Prostate gland (tissue), 2 donors: ENCODE measurements around the gene AGBL3. TPM values are rescaled to one million over a fixed set of nuclear protein-coding genes. Genes with fewer than 3 reads are reported as not detected.
A peak's percentile ranks its signal among the peaks of the same experiment; 100 is the strongest.
"Not testable (repeated sequence)": the region's sequence is repeated elsewhere in the genome, so short reads cannot be mapped to it uniquely, and the experiment has no call there.

Experiments
- DNase-seq: peaks from one replicate; pipeline ENCODE4 v3.0.0-alpha.2; 2019; ENCODE audit warnings: low spot score
- H3K27ac ChIP-seq, 2 donors: fragments of 200-600 bp; sonication (generic); 2 replicates each; pipeline ENCODE4 v1.5.1; 2017 to 2019
- H3K27me3 ChIP-seq: fragments of 200-600 bp; sonication (generic); replicated peaks from 2 replicates; pipeline ENCODE4 v1.5.1; 2019; ENCODE audit not compliant: insufficient read depth
- H3K36me3 ChIP-seq, 2 donors: fragments of 200-600 bp; sonication (generic); 1 replicate in 1 of 2; 2 replicates in 1 of 2; pipeline versions ENCODE4 v1.5.1 to v1.8.1; 2017 to 2019
- H3K4me1 ChIP-seq: fragments of 200-600 bp; sonication (generic); replicated peaks from 2 replicates; pipeline ENCODE4 v1.5.1; 2019
- H3K4me3 ChIP-seq, 2 donors: fragments of 200-600 bp; sonication (generic); 2 replicates each; pipeline ENCODE4 v1.5.1; 2017 to 2019
- H3K9me3 ChIP-seq: fragments of 200-600 bp; sonication (generic); 2 replicates; pipeline ENCODE4 v1.5.1; 2017
- POLR2A ChIP-seq: fragments of 450-650 bp; IDR thresholded peaks from one replicate; pipeline ENCODE4 v1.6.1; 2016; ENCODE audit warnings: antibody characterized with exemption, mild to moderate bottlenecking
- POLR2AphosphoS5 ChIP-seq: sonication (generic); formaldehyde crosslinking; IDR thresholded peaks from one replicate; pipeline ENCODE4 v1.6.1; 2017; ENCODE audit warnings: antibody characterized with exemption
- WGBS: methylation state at CpG from one replicate; pipeline ENCODE4 v1.1.5; 2018; 5-methylcytosine and 5-hydroxymethylcytosine counted together
- intact Hi-C: fragments of 100-400 bp; cut with DNase I; formaldehyde crosslinking; loops from one replicate; pipeline ENCODE4 v1.14.2; 2022
- total RNA-seq, 2 donors: library from RNA; depleted of rRNA; stranded (reverse); fragments of >200 nt; gene quantifications; one replicate each; pipeline ENCODE4 v1.1.0, GENCODE V29; 2016
- TF ChIP-seq, protein P1 (sequence below), 4 experiments: fragments of 200-600 bp in 2 of 4; fragments of 450-650 bp in 2 of 4; sonication (generic) in 2 of 4; IDR thresholded peaks; 1 replicate in 3 of 4; 2 replicates in 1 of 4; pipeline ENCODE4 v1.5.1; 2016 to 2019; ENCODE audit warnings: antibody characterized with exemption in 4 of 4, mild to moderate bottlenecking in 2 of 4, moderate library complexity in 2 of 4

The AGBL3 gene
- total RNA-seq, 2 donors from 2014 or later, result 1.4 to 2.6 TPM

DNA sequence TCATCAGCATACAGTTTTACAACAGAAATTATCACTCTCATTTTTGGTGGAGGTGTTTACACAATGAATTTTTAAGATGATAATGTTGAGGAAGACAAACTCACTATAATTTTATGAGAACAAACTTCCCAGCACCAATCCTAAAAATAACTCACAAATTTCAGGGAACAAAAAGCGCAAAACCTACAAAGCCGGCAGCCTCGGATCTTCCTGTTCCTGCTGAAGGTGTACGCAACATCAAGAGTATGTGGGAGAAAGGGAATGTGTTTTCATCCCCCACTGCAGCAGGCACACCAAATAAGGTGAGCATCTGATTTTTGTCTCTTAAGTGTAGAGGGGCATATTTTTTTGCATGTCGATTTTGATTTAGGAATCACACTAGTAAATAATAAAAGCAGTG is 26.5 kb upstream of the AGBL3 start:
- intact Hi-C loops, result no loop called here

DNA sequence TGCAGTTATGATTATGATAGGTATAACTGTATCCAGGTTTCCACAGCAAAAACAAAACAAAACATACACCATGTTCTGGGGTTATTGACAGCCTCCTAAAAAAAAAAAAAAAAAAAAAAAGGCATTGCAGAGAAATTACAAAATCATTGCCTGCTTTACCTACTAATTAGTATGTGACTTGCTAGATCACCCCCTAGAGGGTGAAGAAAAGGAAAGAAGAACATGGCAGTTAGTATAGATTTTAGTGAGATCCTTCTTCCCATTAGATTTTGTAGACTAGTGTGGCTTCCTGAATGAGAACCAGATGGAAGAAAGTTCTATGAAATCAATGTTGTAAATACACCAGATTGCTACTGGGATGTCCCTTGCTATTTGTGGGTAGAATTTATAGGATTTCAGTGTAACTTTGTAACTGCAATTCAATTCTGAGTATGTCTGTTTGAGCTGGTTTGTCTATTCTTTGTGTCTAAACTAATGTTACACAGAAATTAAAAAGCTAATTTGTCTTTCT is 24.0 kb upstream of the AGBL3 start:
- intact Hi-C loops, result no loop called here
- DNase-seq, result no peak
- Histone ChIP-seq H3K27ac (peak overlapping the region; percentile 24 to 43), H3K4me1 (no peaks in the 10 kb centered on the region), H3K27me3 (no peaks in the 10 kb centered on the region), H3K36me3 (peaks cover 4 to 5% of the 10 kb centered on the region in 2 donors), H3K9me3 (no peaks in the 10 kb centered on the region), H3K4me3 (no peak overlapping the region)
- TF ChIP-seq, protein P1, sequence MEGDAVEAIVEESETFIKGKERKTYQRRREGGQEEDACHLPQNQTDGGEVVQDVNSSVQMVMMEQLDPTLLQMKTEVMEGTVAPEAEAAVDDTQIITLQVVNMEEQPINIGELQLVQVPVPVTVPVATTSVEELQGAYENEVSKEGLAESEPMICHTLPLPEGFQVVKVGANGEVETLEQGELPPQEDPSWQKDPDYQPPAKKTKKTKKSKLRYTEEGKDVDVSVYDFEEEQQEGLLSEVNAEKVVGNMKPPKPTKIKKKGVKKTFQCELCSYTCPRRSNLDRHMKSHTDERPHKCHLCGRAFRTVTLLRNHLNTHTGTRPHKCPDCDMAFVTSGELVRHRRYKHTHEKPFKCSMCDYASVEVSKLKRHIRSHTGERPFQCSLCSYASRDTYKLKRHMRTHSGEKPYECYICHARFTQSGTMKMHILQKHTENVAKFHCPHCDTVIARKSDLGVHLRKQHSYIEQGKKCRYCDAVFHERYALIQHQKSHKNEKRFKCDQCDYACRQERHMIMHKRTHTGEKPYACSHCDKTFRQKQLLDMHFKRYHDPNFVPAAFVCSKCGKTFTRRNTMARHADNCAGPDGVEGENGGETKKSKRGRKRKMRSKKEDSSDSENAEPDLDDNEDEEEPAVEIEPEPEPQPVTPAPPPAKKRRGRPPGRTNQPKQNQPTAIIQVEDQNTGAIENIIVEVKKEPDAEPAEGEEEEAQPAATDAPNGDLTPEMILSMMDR (IDR thresholded peaks at IDR 0.05), result no peak
- TF ChIP-seq POLR2AphosphoS5 (no peak), POLR2A (no peak)

More for the DNA sequence above, 26.5 kb upstream of the AGBL3 start:
- H3K9me3 ChIP-seq, result no peaks in the 10 kb centered on the region
- peaks cover 4 to 11% of the 10 kb centered on the region in 2 donors for H3K36me3 ChIP-seq
- WGBS, result 62% methylated on average over 5 of the region's 5 CpGs
- no peaks in the 10 kb centered on the region for H3K4me1 ChIP-seq
- TF ChIP-seq, protein P1 (IDR thresholded peaks at IDR 0.05), result no peak
- TF ChIP-seq POLR2A, result no peak
- TF ChIP-seq POLR2AphosphoS5, result peak; percentile 78
- DNase-seq, result peak; percentile 42
- H3K27ac ChIP-seq, result peak overlapping the region; percentile 49 to 74
- no peak overlapping the region for H3K4me3 ChIP-seq
- H3K27me3 ChIP-seq, result no peaks in the 10 kb centered on the region

DNA sequence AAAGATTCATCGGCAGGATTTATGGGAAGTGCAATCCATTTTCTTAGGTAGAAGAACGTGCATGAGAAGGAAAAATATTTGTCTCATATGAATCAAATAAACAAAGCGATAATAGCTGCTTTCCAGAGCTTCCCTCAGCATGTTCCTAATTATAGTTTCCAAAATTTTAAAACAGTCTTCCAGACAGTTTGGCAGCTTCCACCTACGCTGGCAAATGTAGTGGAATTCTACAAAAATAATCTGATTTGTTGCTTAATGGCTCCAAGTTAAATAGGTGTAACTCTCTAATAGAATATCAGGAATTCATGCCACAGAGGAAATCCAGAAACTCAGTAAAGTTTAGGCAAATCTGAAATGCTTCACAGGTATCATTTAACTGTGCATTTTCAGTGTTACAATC is 23.3 kb upstream of the AGBL3 start:
- no peak for TF ChIP-seq POLR2AphosphoS5
- TF ChIP-seq, protein P1 (IDR thresholded peaks at IDR 0.05), result no peak
- no peak for TF ChIP-seq POLR2A
- H3K9me3 ChIP-seq, result no peaks in the 10 kb centered on the region
- DNase-seq, result no peak
- no peaks in the 10 kb centered on the region for H3K27me3 ChIP-seq
- no peaks in the 10 kb centered on the region for H3K4me1 ChIP-seq
- 26% methylated on average over 4 of the region's 4 CpGs for WGBS
- intact Hi-C loops, result no loop called here
- H3K4me3 ChIP-seq, result no peak overlapping the region
- H3K36me3 ChIP-seq, result peaks cover 4 to 5% of the 10 kb centered on the region in 2 donors
- H3K27ac ChIP-seq, result peak overlapping the region; percentile 24 to 43

DNA sequence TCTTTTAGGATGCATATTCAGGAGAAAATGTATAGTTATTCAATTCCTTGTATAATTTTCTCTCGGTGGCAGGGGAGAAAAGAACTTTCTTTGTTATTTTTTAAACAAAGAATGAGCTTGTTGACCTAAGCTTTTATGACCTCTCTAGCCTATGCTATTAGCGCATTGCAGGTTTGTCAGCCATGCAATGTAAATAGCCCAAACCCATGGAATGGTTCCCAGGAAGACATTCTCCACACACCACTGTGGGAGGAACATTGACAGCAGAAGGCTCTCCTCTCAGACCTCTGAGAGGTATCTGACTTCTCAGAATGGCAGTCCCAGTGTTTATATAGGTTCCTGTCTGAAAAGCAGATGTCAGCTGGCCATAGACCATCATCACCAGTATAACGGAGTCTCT is 19.6 kb upstream of the AGBL3 start:
- no peaks in the 10 kb centered on the region for H3K9me3 ChIP-seq
- no peaks in the 10 kb centered on the region for H3K4me1 ChIP-seq
- peaks cover 0 to 4% of the 10 kb centered on the region in 2 donors for H3K36me3 ChIP-seq
- intact Hi-C loops, result no loop called here
- 46% methylated on average over 3 of the region's 3 CpGs for WGBS
- no peak overlapping the region for H3K4me3 ChIP-seq
- TF ChIP-seq, protein P1 (IDR thresholded peaks at IDR 0.05), result no peak
- TF ChIP-seq POLR2AphosphoS5, result peak; percentile 83
- TF ChIP-seq POLR2A, result no peak
- peak overlapping the region; percentile 57 to 72 for H3K27ac ChIP-seq
- DNase-seq, result peak; percentile 68
- no peaks in the 10 kb centered on the region for H3K27me3 ChIP-seq

DNA sequence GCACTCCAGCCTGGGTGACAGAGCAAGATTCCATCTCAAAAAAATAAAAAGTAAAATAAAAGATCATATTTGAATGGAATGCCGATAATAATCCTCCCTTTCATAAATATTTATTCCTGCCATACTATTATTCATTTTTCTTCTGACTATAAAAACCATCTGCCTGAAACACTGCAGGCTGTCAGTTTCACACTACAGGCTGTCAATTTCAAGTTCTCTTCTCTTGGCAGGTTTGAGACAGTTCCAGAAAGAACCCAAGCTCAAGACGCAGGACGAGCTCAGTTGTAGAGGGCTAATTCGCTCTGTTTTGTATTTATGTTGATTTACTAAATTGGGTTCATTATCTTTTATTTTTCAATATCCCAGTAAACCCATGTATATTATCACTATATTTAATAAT is 18.2 kb upstream of the AGBL3 start:
- Histone ChIP-seq H3K9me3 (no peaks in the 10 kb centered on the region), H3K27ac (peak overlapping the region in 1 of 2 donors; percentile 72), H3K36me3 (peaks cover 0 to 4% of the 10 kb centered on the region in 2 donors), H3K4me1 (no peaks in the 10 kb centered on the region), H3K27me3 (no peaks in the 10 kb centered on the region), H3K4me3 (no peak overlapping the region)
- TF ChIP-seq POLR2AphosphoS5 (no peak), POLR2A (no peak)
- TF ChIP-seq, protein P1 (IDR thresholded peaks at IDR 0.05), result no peak
- WGBS, result 91% methylated on average over 4 of the region's 4 CpGs
- intact Hi-C loops, result no loop called here
- DNase-seq, result no peak

DNA sequence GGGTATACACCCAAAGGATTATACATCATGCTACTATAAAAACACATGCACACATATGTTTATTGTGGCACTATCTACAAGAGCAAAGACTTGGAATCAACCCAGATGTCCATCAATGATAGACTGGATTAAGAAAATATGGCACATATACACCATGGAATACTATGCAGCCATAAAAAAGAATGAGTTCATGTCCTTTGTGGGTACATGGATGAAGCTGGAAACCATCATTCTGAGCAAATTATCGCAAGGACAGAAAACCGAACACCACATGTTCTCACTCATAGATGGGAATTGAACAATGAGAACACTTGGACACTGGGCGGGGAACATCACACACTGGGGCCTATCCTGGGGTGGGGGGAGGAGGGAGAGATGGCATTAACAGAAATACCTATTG is 4.7 kb upstream of the AGBL3 start:
- H3K4me3 ChIP-seq, H3K4me1 ChIP-seq, intact Hi-C loops, H3K27ac ChIP-seq, DNase-seq, H3K27me3 ChIP-seq, H3K36me3 ChIP-seq, H3K9me3 ChIP-seq: not testable (repeated sequence)
- 95% methylated on average over 3 of the region's 3 CpGs for WGBS
